GM23338 (cell line): ENCODE measurements around the gene ARFGAP2. TPM values are rescaled to one million over a fixed set of nuclear protein-coding genes. Genes with fewer than 3 reads are reported as not detected.

ENCODE experiments used
- ATAC-seq: fragments of 200-7000 bp; cut with Tn5 transposase; 3 replicates; pipeline ENCODE4 v1.9.1; 2020
- DNase-seq: peaks from one replicate; pipeline ENCODE4 v3.0.0-alpha.2; 2015; ENCODE audit warnings: low spot score
- H2AFZ ChIP-seq: fragments of 200-600 bp; sonication (generic); 2 replicates; pipeline ENCODE4 v1.8.0; 2016; ENCODE audit warnings: antibody characterized with exemption, mild to moderate bottlenecking, moderate library complexity
- H3F3A ChIP-seq: fragments of 200-600 bp; sonication (generic); replicated peaks from 2 replicates; pipeline ENCODE4 v1.8.0; 2017; ENCODE audit warnings: antibody characterized with exemption, mixed run types, low read depth
- H3K27ac ChIP-seq: fragments of 200-600 bp; sonication (generic); 2 replicates; pipeline ENCODE4 v1.6.1; 2016; ENCODE audit warnings: low read depth
- H3K27me3 ChIP-seq: fragments of 200-600 bp; sonication (generic); 2 replicates; pipeline ENCODE4 v1.8.0; 2016; ENCODE audit warnings: mild to moderate bottlenecking, mixed run types, moderate library complexity; ENCODE audit not compliant: insufficient read depth
- H3K36me3 ChIP-seq: fragments of 200-600 bp; sonication (generic); 2 replicates; pipeline ENCODE4 v1.8.0; 2016; ENCODE audit warnings: mild to moderate bottlenecking; ENCODE audit not compliant: insufficient read depth
- H3K4me1 ChIP-seq: fragments of 200-600 bp; sonication (generic); 2 replicates; pipeline ENCODE4 v1.8.0; 2016; ENCODE audit warnings: mild to moderate bottlenecking, moderate library complexity; ENCODE audit not compliant: insufficient read depth
- H3K4me2 ChIP-seq: fragments of 200-600 bp; sonication (generic); 2 replicates; pipeline ENCODE4 v1.7.1; 2017; ENCODE audit warnings: mixed run types
- H3K4me3 ChIP-seq: fragments of 200-600 bp; sonication (generic); 2 replicates; pipeline ENCODE4 v1.6.1; 2016; ENCODE audit warnings: mixed run types
- H3K79me2 ChIP-seq: fragments of 200-600 bp; sonication (generic); replicated peaks from 2 replicates; pipeline ENCODE4 v1.8.0; 2017; ENCODE audit warnings: mild to moderate bottlenecking; ENCODE audit not compliant: insufficient read depth
- H3K9me2 ChIP-seq: fragments of 200-600 bp; sonication (generic); 2 replicates; pipeline ENCODE4 v1.8.0; 2017; ENCODE audit not compliant: insufficient read depth
- H4K20me1 ChIP-seq: fragments of 200-600 bp; sonication (generic); replicated peaks from 2 replicates; pipeline ENCODE4 v1.8.0; 2017; ENCODE audit warnings: mild to moderate bottlenecking; ENCODE audit not compliant: insufficient read depth
- H3K27ac Mint-ChIP-seq: 2 replicates; pipeline ENCODE4 v1.8.0; 2020; ENCODE audit warnings: inconsistent platforms, mild to moderate bottlenecking, moderate library complexity, mixed read lengths
- H3K27me3 Mint-ChIP-seq: 3 replicates; pipeline ENCODE4 v1.8.0; 2022; ENCODE audit warnings: low read depth, mild to moderate bottlenecking, moderate library complexity, mixed read lengths, inconsistent platforms; ENCODE audit not compliant: insufficient read depth, poor library complexity
- H3K36me3 Mint-ChIP-seq: 3 replicates; pipeline ENCODE4 v1.8.0; 2021; ENCODE audit warnings: low read depth, mild to moderate bottlenecking, inconsistent platforms, moderate library complexity, mixed read lengths
- H3K4me1 Mint-ChIP-seq: 3 replicates; pipeline ENCODE4 v1.8.0; 2020; ENCODE audit warnings: mild to moderate bottlenecking, inconsistent platforms, mixed read lengths
- H3K4me3 Mint-ChIP-seq: 3 replicates; pipeline ENCODE4 v1.8.0; 2021; ENCODE audit warnings: moderate library complexity, mild to moderate bottlenecking, inconsistent platforms, mixed read lengths
- H3K9me3 Mint-ChIP-seq: 3 replicates; pipeline ENCODE4 v1.8.0; 2020; ENCODE audit warnings: moderate library complexity, mild to moderate bottlenecking, inconsistent platforms, mixed read lengths
- CREB1 ChIP-seq: fragments of 250-450 bp; sonication (Bioruptor Pico); IDR thresholded peaks from 2 replicates; pipeline ENCODE4 v1.5.0; 2020; ENCODE audit warnings: low read depth, mild to moderate bottlenecking, moderate library complexity
- EZH2 ChIP-seq: fragments of 200-600 bp; sonication (generic); IDR thresholded peaks from one replicate; pipeline ENCODE4 v1.8.0; 2017; ENCODE audit warnings: antibody characterized with exemption, mild to moderate bottlenecking, low read depth; ENCODE audit not compliant: unreplicated experiment
- EZH2phosphoT487 ChIP-seq: fragments of 200-600 bp; sonication (generic); IDR thresholded peaks from one replicate; pipeline ENCODE4 v1.8.1; 2018; ENCODE audit warnings: antibody characterized with exemption; ENCODE audit not compliant: unreplicated experiment
- JUNB ChIP-seq: IDR thresholded peaks from one replicate; pipeline ENCODE4 v1.6.1; 2016; ENCODE audit warnings: antibody characterized with exemption; ENCODE audit not compliant: unreplicated experiment
- NANOG ChIP-seq: IDR thresholded peaks from 2 replicates; pipeline ENCODE4 v1.6.1; 2016; ENCODE audit warnings: antibody characterized with exemption, borderline replicate concordance
- POLR2AphosphoS5 ChIP-seq: IDR thresholded peaks from 2 replicates; pipeline ENCODE4 v1.6.1; 2016; ENCODE audit warnings: antibody characterized with exemption, low read depth
- STAT1 ChIP-seq: IDR thresholded peaks from one replicate; pipeline ENCODE4 v1.6.1; 2016; ENCODE audit warnings: antibody characterized with exemption; ENCODE audit not compliant: unreplicated experiment
- ZNF114 ChIP-seq: fragments of 250-450 bp; sonication (Bioruptor Pico); IDR thresholded peaks from 2 replicates; pipeline ENCODE4 v1.5.0; 2020; ENCODE audit warnings: mild to moderate bottlenecking, moderate library complexity
- ZNF331 ChIP-seq: fragments of 250-450 bp; sonication (Bioruptor Pico); IDR thresholded peaks from 2 replicates; pipeline ENCODE4 v1.5.0; 2020; ENCODE audit warnings: low read depth, mild to moderate bottlenecking, moderate library complexity
- polyA plus RNA-seq: library from polyadenylated mRNA; unstranded; fragments of >200 nt; fragmentation: Nextera tagmentation; extraction: Ambion mirVana; gene quantifications from 2 replicates; pipeline ENCODE4 v1.2.1, GENCODE V29; 2016
- total RNA-seq: library from RNA; depleted of rRNA; stranded (reverse); fragments of >200 nt; shearing (Covaris generic); gene quantifications from 2 replicates; pipeline ENCODE4 v1.2.3, GENCODE V29; 2014
- TF ChIP-seq, protein P1 (sequence below), 2 experiments: fragments of 200-600 bp in 1 of 2; sonication (generic) in 1 of 2; conservative IDR thresholded peaks; 2 replicates each; pipeline versions ENCODE4 v1.5.1 to v1.6.1; 2016 to 2017; ENCODE audit warnings: antibody characterized with exemption in 2 of 2, low read depth in 2 of 2, mild to moderate bottlenecking in 2 of 2, moderate library complexity in 1 of 2
- TF ChIP-seq, protein P2 (sequence below): IDR thresholded peaks from one replicate; pipeline ENCODE4 v1.6.1; 2018; ENCODE audit warnings: antibody characterized with exemption; ENCODE audit not compliant: unreplicated experiment
- TF ChIP-seq, protein P3 (sequence below): fragments of 250-450 bp; sonication (Bioruptor Pico); IDR thresholded peaks from 2 replicates; pipeline ENCODE4 v1.5.0; 2020; ENCODE audit warnings: mild to moderate bottlenecking, moderate library complexity
- TF ChIP-seq, protein P4 (sequence below): IDR thresholded peaks from 2 replicates; pipeline ENCODE4 v1.6.1; 2016; ENCODE audit warnings: antibody characterized with exemption

ARFGAP2 gene
- total and polyA plus RNA-seq, 2 experiments from 2014 or later: 25.6 to 122 TPM

DNA sequence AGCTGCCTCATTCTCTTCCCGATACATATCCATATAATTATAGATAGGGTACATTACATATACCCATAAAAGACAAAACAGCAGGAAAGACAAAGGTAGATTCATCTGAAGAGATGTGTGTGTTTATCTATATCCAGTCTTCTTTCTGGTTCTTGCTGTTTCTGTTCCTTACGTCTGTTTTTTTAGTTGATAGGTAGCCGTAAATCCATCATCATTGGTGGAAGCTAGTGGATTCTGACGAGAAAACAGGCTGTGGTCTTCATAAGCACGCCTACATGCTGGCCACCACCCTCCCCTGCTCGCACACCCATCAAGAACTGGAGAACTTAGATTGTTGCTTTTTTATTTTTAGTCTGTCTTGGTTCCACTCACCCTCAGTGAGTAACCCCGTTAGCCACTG is 51.6 kb downstream of the ARFGAP2 start:
- H3K79me2 ChIP-seq: no peaks in the 10 kb centered on the region
- no peaks in the 10 kb centered on the region for H3K9me2 ChIP-seq
- no peaks in the 10 kb centered on the region for H3F3A ChIP-seq
- no peaks in the 10 kb centered on the region for H3K27me3 ChIP-seq
- no peak overlapping the region for H3K4me2 ChIP-seq
- DNase-seq (no peak), ATAC-seq (no peak)
- no peak overlapping the region for H3K27ac Mint-ChIP-seq
- H3K4me1 ChIP-seq: peaks cover 10% of the 10 kb centered on the region
- no peak overlapping the region for H3K27ac ChIP-seq
- TF ChIP-seq EZH2phosphoT487 (no peak), STAT1 (no peak), CREB1 (CRISPR knock-in tag) (no peak), EZH2 (no peak), ZNF114 (CRISPR knock-in tag) (no peak), POLR2AphosphoS5 (no peak), ZNF331 (CRISPR knock-in tag) (no peak), JUNB (no peak), NANOG (no peak)
- TF ChIP-seq, protein P1, sequence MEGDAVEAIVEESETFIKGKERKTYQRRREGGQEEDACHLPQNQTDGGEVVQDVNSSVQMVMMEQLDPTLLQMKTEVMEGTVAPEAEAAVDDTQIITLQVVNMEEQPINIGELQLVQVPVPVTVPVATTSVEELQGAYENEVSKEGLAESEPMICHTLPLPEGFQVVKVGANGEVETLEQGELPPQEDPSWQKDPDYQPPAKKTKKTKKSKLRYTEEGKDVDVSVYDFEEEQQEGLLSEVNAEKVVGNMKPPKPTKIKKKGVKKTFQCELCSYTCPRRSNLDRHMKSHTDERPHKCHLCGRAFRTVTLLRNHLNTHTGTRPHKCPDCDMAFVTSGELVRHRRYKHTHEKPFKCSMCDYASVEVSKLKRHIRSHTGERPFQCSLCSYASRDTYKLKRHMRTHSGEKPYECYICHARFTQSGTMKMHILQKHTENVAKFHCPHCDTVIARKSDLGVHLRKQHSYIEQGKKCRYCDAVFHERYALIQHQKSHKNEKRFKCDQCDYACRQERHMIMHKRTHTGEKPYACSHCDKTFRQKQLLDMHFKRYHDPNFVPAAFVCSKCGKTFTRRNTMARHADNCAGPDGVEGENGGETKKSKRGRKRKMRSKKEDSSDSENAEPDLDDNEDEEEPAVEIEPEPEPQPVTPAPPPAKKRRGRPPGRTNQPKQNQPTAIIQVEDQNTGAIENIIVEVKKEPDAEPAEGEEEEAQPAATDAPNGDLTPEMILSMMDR (conservative IDR thresholded peaks at IDR 0.05; ENCODE audit: low read depth in 2 of 2): no peak
- TF ChIP-seq, protein P2, sequence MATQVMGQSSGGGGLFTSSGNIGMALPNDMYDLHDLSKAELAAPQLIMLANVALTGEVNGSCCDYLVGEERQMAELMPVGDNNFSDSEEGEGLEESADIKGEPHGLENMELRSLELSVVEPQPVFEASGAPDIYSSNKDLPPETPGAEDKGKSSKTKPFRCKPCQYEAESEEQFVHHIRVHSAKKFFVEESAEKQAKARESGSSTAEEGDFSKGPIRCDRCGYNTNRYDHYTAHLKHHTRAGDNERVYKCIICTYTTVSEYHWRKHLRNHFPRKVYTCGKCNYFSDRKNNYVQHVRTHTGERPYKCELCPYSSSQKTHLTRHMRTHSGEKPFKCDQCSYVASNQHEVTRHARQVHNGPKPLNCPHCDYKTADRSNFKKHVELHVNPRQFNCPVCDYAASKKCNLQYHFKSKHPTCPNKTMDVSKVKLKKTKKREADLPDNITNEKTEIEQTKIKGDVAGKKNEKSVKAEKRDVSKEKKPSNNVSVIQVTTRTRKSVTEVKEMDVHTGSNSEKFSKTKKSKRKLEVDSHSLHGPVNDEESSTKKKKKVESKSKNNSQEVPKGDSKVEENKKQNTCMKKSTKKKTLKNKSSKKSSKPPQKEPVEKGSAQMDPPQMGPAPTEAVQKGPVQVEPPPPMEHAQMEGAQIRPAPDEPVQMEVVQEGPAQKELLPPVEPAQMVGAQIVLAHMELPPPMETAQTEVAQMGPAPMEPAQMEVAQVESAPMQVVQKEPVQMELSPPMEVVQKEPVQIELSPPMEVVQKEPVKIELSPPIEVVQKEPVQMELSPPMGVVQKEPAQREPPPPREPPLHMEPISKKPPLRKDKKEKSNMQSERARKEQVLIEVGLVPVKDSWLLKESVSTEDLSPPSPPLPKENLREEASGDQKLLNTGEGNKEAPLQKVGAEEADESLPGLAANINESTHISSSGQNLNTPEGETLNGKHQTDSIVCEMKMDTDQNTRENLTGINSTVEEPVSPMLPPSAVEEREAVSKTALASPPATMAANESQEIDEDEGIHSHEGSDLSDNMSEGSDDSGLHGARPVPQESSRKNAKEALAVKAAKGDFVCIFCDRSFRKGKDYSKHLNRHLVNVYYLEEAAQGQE: no peak
- TF ChIP-seq, protein P3, sequence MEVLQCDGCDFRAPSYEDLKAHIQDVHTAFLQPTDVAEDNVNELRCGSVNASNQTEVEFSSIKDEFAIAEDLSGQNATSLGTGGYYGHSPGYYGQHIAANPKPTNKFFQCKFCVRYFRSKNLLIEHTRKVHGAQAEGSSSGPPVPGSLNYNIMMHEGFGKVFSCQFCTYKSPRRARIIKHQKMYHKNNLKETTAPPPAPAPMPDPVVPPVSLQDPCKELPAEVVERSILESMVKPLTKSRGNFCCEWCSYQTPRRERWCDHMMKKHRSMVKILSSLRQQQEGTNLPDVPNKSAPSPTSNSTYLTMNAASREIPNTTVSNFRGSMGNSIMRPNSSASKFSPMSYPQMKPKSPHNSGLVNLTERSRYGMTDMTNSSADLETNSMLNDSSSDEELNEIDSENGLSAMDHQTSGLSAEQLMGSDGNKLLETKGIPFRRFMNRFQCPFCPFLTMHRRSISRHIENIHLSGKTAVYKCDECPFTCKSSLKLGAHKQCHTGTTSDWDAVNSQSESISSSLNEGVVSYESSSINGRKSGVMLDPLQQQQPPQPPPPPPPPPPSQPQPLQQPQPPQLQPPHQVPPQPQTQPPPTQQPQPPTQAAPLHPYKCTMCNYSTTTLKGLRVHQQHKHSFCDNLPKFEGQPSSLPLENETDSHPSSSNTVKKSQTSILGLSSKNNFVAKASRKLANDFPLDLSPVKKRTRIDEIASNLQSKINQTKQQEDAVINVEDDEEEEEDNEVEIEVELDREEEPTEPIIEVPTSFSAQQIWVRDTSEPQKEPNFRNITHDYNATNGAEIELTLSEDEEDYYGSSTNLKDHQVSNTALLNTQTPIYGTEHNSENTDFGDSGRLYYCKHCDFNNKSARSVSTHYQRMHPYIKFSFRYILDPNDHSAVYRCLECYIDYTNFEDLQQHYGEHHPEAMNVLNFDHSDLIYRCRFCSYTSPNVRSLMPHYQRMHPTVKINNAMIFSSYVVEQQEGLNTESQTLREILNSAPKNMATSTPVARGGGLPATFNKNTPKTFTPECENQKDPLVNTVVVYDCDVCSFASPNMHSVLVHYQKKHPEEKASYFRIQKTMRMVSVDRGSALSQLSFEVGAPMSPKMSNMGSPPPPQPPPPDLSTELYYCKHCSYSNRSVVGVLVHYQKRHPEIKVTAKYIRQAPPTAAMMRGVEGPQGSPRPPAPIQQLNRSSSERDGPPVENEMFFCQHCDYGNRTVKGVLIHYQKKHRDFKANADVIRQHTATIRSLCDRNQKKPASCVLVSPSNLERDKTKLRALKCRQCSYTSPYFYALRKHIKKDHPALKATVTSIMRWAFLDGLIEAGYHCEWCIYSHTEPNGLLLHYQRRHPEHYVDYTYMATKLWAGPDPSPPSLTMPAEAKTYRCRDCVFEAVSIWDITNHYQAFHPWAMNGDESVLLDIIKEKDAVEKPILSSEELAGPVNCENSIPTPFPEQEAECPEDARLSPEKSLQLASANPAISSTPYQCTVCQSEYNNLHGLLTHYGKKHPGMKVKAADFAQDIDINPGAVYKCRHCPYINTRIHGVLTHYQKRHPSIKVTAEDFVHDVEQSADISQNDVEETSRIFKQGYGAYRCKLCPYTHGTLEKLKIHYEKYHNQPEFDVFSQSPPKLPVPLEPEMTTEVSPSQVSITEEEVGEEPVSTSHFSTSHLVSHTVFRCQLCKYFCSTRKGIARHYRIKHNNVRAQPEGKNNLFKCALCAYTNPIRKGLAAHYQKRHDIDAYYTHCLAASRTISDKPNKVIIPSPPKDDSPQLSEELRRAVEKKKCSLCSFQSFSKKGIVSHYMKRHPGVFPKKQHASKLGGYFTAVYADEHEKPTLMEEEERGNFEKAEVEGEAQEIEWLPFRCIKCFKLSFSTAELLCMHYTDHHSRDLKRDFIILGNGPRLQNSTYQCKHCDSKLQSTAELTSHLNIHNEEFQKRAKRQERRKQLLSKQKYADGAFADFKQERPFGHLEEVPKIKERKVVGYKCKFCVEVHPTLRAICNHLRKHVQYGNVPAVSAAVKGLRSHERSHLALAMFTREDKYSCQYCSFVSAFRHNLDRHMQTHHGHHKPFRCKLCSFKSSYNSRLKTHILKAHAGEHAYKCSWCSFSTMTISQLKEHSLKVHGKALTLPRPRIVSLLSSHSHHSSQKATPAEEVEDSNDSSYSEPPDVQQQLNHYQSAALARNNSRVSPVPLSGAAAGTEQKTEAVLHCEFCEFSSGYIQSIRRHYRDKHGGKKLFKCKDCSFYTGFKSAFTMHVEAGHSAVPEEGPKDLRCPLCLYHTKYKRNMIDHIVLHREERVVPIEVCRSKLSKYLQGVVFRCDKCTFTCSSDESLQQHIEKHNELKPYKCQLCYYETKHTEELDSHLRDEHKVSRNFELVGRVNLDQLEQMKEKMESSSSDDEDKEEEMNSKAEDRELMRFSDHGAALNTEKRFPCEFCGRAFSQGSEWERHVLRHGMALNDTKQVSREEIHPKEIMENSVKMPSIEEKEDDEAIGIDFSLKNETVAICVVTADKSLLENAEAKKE: no peak
- TF ChIP-seq, protein P4, sequence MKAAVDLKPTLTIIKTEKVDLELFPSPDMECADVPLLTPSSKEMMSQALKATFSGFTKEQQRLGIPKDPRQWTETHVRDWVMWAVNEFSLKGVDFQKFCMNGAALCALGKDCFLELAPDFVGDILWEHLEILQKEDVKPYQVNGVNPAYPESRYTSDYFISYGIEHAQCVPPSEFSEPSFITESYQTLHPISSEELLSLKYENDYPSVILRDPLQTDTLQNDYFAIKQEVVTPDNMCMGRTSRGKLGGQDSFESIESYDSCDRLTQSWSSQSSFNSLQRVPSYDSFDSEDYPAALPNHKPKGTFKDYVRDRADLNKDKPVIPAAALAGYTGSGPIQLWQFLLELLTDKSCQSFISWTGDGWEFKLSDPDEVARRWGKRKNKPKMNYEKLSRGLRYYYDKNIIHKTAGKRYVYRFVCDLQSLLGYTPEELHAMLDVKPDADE: no peak
- H3K4me3 Mint-ChIP-seq: no peak overlapping the region
- H3K4me1 Mint-ChIP-seq: peaks cover 9% of the 10 kb centered on the region; the same call in 2 of the 3 replicates
- H3K4me3 ChIP-seq: no peak overlapping the region
- no peaks in the 10 kb centered on the region for H3K27me3 Mint-ChIP-seq
- H3K36me3 Mint-ChIP-seq: no peaks in the 10 kb centered on the region
- no peaks in the 10 kb centered on the region for H3K36me3 ChIP-seq
- no peaks in the 10 kb centered on the region for H3K9me3 Mint-ChIP-seq
- H2AFZ ChIP-seq: no peak overlapping the region
- no peaks in the 10 kb centered on the region; the same call in 1 of the 2 replicates for H4K20me1 ChIP-seq
